Uterus (tissue), 2 donors: ENCODE data around the gene INPP5B.

ENCODE experiments used
- POLR2A ChIP-seq, 2 donors: fragments of 450-650 bp; IDR thresholded peaks; one replicate each; pipeline ENCODE4 v1.6.1; 2016; ENCODE audit warnings: antibody characterized with exemption in 2 of 2, mild to moderate bottlenecking in 1 of 2, moderate library complexity in 1 of 2
- TF ChIP-seq, protein P1 (sequence below), 4 experiments: fragments of 200-600 bp in 2 of 4; fragments of 450-650 bp in 2 of 4; sonication (generic) in 2 of 4; IDR thresholded peaks; one replicate each; pipeline ENCODE4 v1.5.1; 2016 to 2019; ENCODE audit warnings: antibody characterized with exemption in 4 of 4, mild to moderate bottlenecking in 2 of 4, moderate library complexity in 1 of 4

- TF ChIP-seq, protein P1, sequence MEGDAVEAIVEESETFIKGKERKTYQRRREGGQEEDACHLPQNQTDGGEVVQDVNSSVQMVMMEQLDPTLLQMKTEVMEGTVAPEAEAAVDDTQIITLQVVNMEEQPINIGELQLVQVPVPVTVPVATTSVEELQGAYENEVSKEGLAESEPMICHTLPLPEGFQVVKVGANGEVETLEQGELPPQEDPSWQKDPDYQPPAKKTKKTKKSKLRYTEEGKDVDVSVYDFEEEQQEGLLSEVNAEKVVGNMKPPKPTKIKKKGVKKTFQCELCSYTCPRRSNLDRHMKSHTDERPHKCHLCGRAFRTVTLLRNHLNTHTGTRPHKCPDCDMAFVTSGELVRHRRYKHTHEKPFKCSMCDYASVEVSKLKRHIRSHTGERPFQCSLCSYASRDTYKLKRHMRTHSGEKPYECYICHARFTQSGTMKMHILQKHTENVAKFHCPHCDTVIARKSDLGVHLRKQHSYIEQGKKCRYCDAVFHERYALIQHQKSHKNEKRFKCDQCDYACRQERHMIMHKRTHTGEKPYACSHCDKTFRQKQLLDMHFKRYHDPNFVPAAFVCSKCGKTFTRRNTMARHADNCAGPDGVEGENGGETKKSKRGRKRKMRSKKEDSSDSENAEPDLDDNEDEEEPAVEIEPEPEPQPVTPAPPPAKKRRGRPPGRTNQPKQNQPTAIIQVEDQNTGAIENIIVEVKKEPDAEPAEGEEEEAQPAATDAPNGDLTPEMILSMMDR (IDR thresholded peaks at IDR 0.05) = no peak
- no peak for TF ChIP-seq POLR2A (IDR thresholded peaks at IDR 0.05)
Measured at GRCh38 chr1:37951041-37951782, 4.4 kb upstream of the INPP5B start.
